ENCODE data around the gene NFATC4. TPM values are rescaled to one million over a fixed set of nuclear protein-coding genes. Genes with fewer than 3 reads are reported as not detected.
"Not testable (repeated sequence)": the region's sequence is repeated elsewhere in the genome, so short reads cannot be mapped to it uniquely, and the experiment has no call there.

NFATC4 gene
- total and polyA plus RNA-seq, 7 donors: 2.7 to 12.0 (median 7.3) TPM

DNA sequence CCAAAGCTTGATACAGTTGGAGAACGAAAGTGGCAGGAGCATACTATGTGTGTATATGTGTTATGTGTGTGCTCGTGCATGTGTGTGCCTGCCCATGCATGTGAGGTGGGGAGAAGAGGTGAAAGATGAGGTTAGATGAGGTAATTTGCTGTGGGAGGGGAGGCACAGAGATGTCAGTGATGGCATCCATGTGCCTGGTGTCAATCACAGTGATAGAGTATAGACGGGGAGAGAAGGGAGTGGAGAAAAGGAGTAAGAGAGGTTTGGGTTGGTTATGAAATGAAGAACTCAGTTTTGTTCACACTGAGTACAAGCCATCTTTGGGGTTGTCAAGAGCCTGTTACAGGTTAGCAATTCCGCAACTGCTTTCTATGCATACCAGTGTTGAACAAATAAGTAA lies 16.2 kb downstream of the NFATC4 start:
- peaks cover 0 to 8% (median 0%) of the 10 kb centered on the region in 3 donors for H3K27me3 ChIP-seq (ENCODE audit: insufficient read depth in 3 of 3, low read length in 2 of 3)
- no peaks in the 10 kb centered on the region for H3K4me1 ChIP-seq
- H3K4me3 ChIP-seq: no peak overlapping the region
- no peaks in the 10 kb centered on the region for H3K9me3 ChIP-seq
- DNase-seq (no peak), ATAC-seq (no peak)
- H3K36me3 ChIP-seq (ENCODE audit: insufficient read depth in 1 of 2, low read depth in 1 of 2): no peaks in the 10 kb centered on the region
- no peak overlapping the region for H3K27ac ChIP-seq
- intact Hi-C loops (cut with DNase I): no loop called here
- TF ChIP-seq, protein P1, sequence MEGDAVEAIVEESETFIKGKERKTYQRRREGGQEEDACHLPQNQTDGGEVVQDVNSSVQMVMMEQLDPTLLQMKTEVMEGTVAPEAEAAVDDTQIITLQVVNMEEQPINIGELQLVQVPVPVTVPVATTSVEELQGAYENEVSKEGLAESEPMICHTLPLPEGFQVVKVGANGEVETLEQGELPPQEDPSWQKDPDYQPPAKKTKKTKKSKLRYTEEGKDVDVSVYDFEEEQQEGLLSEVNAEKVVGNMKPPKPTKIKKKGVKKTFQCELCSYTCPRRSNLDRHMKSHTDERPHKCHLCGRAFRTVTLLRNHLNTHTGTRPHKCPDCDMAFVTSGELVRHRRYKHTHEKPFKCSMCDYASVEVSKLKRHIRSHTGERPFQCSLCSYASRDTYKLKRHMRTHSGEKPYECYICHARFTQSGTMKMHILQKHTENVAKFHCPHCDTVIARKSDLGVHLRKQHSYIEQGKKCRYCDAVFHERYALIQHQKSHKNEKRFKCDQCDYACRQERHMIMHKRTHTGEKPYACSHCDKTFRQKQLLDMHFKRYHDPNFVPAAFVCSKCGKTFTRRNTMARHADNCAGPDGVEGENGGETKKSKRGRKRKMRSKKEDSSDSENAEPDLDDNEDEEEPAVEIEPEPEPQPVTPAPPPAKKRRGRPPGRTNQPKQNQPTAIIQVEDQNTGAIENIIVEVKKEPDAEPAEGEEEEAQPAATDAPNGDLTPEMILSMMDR (IDR thresholded peaks at IDR 0.05): no peak
- WGBS, 3 donors: 85 to 90% (median 89%) methylated on average over 4 of the region's 4 CpGs

GRCh38 chr14:24385524-24385923 lies 17.5 kb downstream of the NFATC4 start:
- TF ChIP-seq, protein P1 (IDR thresholded peaks at IDR 0.05): no peak
- Histone ChIP-seq H3K4me1 (no peaks in the 10 kb centered on the region), H3K27ac (no peak overlapping the region), H3K4me3 (no peak overlapping the region), H3K36me3 (ENCODE audit: insufficient read depth in 1 of 2, low read depth in 1 of 2) (no peaks in the 10 kb centered on the region), H3K27me3 (ENCODE audit: insufficient read depth in 3 of 3, low read length in 2 of 3) (peaks cover 0 to 14% (median 0%) of the 10 kb centered on the region in 3 donors), H3K9me3 (no peaks in the 10 kb centered on the region)
- intact Hi-C loops (cut with DNase I): no loop called here
- DNase-seq (no peak), ATAC-seq (no peak)
- 79 to 81% (median 80%) methylated on average over 4 of the region's 4 CpGs for WGBS, 3 donors

DNA sequence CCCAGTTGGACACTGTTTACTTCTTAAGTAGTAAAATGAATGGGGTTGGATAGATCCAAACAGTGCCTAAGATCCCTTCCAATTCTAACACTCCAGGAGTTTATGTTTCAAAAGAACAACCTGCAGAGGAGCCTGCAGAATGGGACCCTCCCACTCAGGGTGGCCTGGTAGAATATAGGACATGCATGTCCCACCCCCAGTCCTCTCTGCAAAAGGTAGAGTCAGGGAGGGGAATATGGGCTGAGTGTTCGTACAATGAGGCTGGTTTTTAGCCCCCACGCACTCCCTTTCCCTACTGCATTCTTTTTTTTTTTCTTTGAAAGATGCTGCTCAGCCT lies 19.0 kb downstream of the NFATC4 start:
- no peak for ATAC-seq
- Histone ChIP-seq H3K4me3 (no peak overlapping the region), H3K27ac (no peak overlapping the region), H3K4me1 (no peaks in the 10 kb centered on the region), H3K27me3 (ENCODE audit: insufficient read depth in 3 of 3, low read length in 2 of 3) (peaks cover 0 to 27% (median 0%) of the 10 kb centered on the region in 3 donors), H3K36me3 (ENCODE audit: insufficient read depth in 1 of 2, low read depth in 1 of 2) (no peaks in the 10 kb centered on the region), H3K9me3 (no peaks in the 10 kb centered on the region)
- DNase-seq: no peak
- 83 to 94% (median 87%) methylated on average over 2 of the region's 2 CpGs for WGBS, 3 donors
- intact Hi-C loops (cut with DNase I): no loop called here
- TF ChIP-seq, protein P1 (IDR thresholded peaks at IDR 0.05): no peak

DNA sequence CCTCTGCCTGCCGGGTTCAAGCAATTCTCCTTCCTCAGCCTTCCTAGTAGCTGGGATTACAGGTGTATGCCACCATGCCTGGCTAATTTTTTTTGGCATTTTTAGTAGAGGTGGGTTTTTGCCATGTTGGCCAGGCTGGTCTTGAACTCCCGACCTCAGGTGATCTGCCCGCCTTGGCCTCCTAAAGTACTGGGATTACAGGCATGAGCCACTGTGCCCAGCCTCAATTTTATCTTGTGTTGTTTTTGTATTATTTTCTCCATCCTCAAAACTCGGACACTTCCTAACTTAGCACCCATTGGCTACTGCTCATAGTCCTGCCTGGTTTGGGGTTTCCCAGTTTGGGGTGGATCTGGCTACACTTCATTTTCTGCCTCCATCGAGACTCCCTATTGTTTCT lies 19.6 kb downstream of the NFATC4 start:
- ATAC-seq; H3K4me1 ChIP-seq; intact Hi-C loops (cut with DNase I); DNase-seq; H3K4me3 ChIP-seq; H3K36me3 ChIP-seq (ENCODE audit: insufficient read depth in 1 of 2, low read depth in 1 of 2); H3K9me3 ChIP-seq; H3K27ac ChIP-seq: not testable (repeated sequence)
- WGBS, 3 donors: 82 to 89% (median 85%) methylated on average over 5 of the region's 5 CpGs
- H3K27me3 ChIP-seq (ENCODE audit: insufficient read depth in 3 of 3, low read length in 2 of 3): peaks cover 0 to 33% (median 3%) of the 10 kb centered on the region in 3 donors

DNA sequence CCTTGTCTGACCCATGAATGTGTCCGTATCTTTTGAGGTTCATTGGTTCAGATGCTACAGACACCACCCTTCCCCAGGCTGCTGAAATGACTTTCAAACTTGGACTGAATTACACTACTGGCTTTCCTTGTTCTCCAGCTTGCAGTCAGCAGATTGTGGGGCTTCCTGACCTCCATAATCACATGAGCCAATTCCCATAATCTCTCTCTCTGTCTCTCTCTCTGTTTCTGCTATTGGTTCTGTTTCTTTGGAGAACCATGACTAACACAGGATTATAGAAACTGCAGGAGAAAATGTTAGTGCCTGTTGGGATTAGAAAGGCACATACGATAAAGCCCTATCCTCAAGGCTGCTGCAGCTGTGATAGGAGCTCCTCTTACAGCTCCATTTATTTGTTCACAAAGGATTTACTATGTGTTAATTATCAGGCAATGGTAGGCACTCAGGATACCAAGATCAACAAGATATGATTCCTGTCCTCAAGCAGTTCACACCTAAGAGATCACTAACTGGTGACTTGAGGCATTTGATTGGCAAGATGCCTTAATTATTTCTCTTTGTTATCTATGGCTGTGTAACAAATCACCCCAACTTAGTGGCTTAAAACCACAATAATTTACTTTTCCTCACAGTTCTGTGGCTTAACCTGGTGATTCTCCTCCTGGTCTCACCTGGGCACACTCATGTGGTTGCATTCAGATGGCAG lies 20.6 kb downstream of the NFATC4 start:
- no peak overlapping the region for H3K4me3 ChIP-seq
- ATAC-seq (no peak), DNase-seq (no peak)
- peaks cover 0 to 39% (median 3%) of the 10 kb centered on the region in 3 donors for H3K27me3 ChIP-seq (ENCODE audit: insufficient read depth in 3 of 3, low read length in 2 of 3)
- no peak overlapping the region for H3K27ac ChIP-seq
- no peaks in the 10 kb centered on the region for H3K9me3 ChIP-seq
- H3K36me3 ChIP-seq (ENCODE audit: insufficient read depth in 1 of 2, low read depth in 1 of 2): no peaks in the 10 kb centered on the region
- TF ChIP-seq, protein P1 (IDR thresholded peaks at IDR 0.05): no peak
- 19 to 31% (median 24%) methylated on average over 2 of the region's 2 CpGs for WGBS, 3 donors
- intact Hi-C loops (cut with DNase I): no loop called here
- H3K4me1 ChIP-seq: no peaks in the 10 kb centered on the region

Measured in psoas muscle (tissue), 8 donors.